Testis (tissue), 3 donors: ENCODE results near the gene OXCT1. TPM values are rescaled to one million over a fixed set of nuclear protein-coding genes. Genes with fewer than 3 reads are reported as not detected.

Source experiments
- DNase-seq: peaks from one replicate; pipeline ENCODE4 v3.0.0-alpha.2; 2019
- H3K27ac ChIP-seq, 2 donors: fragments of 200-600 bp; sonication (generic); one replicate each; pipeline ENCODE4 v1.5.1; 2019
- H3K27me3 ChIP-seq: fragments of 200-600 bp; sonication (generic); one replicate; pipeline ENCODE4 v1.5.1; 2019
- H3K36me3 ChIP-seq: fragments of 200-600 bp; sonication (generic); one replicate; pipeline ENCODE4 v1.5.1; 2017; ENCODE audit warnings: low read depth; ENCODE audit errors: missing control alignments
- H3K4me1 ChIP-seq: fragments of 200-600 bp; sonication (generic); one replicate; pipeline ENCODE4 v1.5.1; 2019
- H3K4me3 ChIP-seq, 2 donors: fragments of 200-600 bp; sonication (generic); one replicate each; pipeline ENCODE4 v1.5.1; 2017 to 2019
- H3K9me3 ChIP-seq: fragments of 200-600 bp; sonication (generic); one replicate; pipeline ENCODE4 v1.5.1; 2017
- CTCF ChIP-seq, 3 experiments: fragments of 450-650 bp in 2 of 3; fragments of 200-600 bp in 1 of 3; sonication (generic) in 1 of 3; IDR thresholded peaks; one replicate each; pipeline ENCODE4 v1.5.1; 2016 to 2019; ENCODE audit warnings: antibody characterized with exemption in 3 of 3, mild to moderate bottlenecking in 2 of 3, moderate library complexity in 1 of 3
- POLR2A ChIP-seq: fragments of 450-650 bp; IDR thresholded peaks from one replicate; pipeline ENCODE4 v1.6.1; 2017; ENCODE audit warnings: antibody characterized with exemption, mild to moderate bottlenecking, moderate library complexity
- WGBS, 2 donors: methylation state at CpG; one replicate each; pipeline ENCODE4 v1.1.5; 2018; 5-methylcytosine and 5-hydroxymethylcytosine counted together
- intact Hi-C: fragments of 100-400 bp; cut with DNase I; formaldehyde crosslinking; loops from one replicate; pipeline ENCODE4 v1.15.1; 2023; ENCODE audit warnings: low total_unique reads
- polyA plus RNA-seq: library from polyadenylated mRNA; stranded (reverse); fragments of 350-450 nt; fragmentation: Illumina TruSeq; extraction: RNeasy Lipid Tissue Mini Kit (QIAGEN cat#74804); gene quantifications from one replicate; pipeline ENCODE4 v1.2.3, GENCODE V29; 2014; ENCODE audit warnings: low read depth, low replicate concordance; ENCODE audit not compliant: insufficient read depth
- total RNA-seq, 2 donors: library from RNA; depleted of rRNA; stranded (reverse); fragments of >200 nt; gene quantifications; one replicate each; pipeline ENCODE4 v1.2.3, GENCODE V29; 2016

The OXCT1 gene
- total and polyA plus RNA-seq, 3 donors from 2014 or later = 11.7 to 22.7 (median 16.5) TPM

GRCh38 chr5:41808294-41808693, 61.9 kb downstream of the OXCT1 start:
- Histone ChIP-seq H3K4me1 (no peaks in the 10 kb centered on the region), H3K36me3 (no peaks in the 10 kb centered on the region), H3K27ac (no peak overlapping the region), H3K27me3 (no peaks in the 10 kb centered on the region), H3K4me3 (no peak overlapping the region), H3K9me3 (no peaks in the 10 kb centered on the region)
- 86 to 87% methylated on average over 3 of the region's 3 CpGs for WGBS, 2 donors
- intact Hi-C loops = no loop called here
- TF ChIP-seq POLR2A (no peak), CTCF (IDR thresholded peaks at IDR 0.05) (no peak)
- DNase-seq = no peak

GRCh38 chr5:41797662-41798061, 72.6 kb downstream of the OXCT1 start:
- Histone ChIP-seq H3K4me1 (no peaks in the 10 kb centered on the region), H3K27ac (no peak overlapping the region), H3K9me3 (no peaks in the 10 kb centered on the region), H3K36me3 (no peaks in the 10 kb centered on the region), H3K27me3 (no peaks in the 10 kb centered on the region), H3K4me3 (no peak overlapping the region)
- no peak for DNase-seq
- TF ChIP-seq CTCF (IDR thresholded peaks at IDR 0.05) = no peak
- no peak for TF ChIP-seq POLR2A
- intact Hi-C loops = no loop called here
- 95 to 99% methylated on average over 2 of the region's 2 CpGs for WGBS, 2 donors

- no peak for TF ChIP-seq CTCF (IDR thresholded peaks at IDR 0.05)
- no peak for TF ChIP-seq POLR2A
- H3K9me3 ChIP-seq = no peaks in the 10 kb centered on the region
- H3K27ac ChIP-seq = no peak overlapping the region
- no peak for DNase-seq
- H3K27me3 ChIP-seq = no peaks in the 10 kb centered on the region
- intact Hi-C loops = no loop called here
- no peak overlapping the region for H3K4me3 ChIP-seq
- no peaks in the 10 kb centered on the region for H3K36me3 ChIP-seq
- no peaks in the 10 kb centered on the region for H3K4me1 ChIP-seq
Measured at GRCh38 chr5:41796061-41796460, 74.2 kb downstream of the OXCT1 start.

GRCh38 chr5:41795125-41795524, 75.1 kb downstream of the OXCT1 start:
- no peak overlapping the region for H3K4me3 ChIP-seq
- TF ChIP-seq POLR2A = no peak
- no peak for TF ChIP-seq CTCF (IDR thresholded peaks at IDR 0.05)
- no peaks in the 10 kb centered on the region for H3K4me1 ChIP-seq
- intact Hi-C loops = no loop called here
- WGBS, 2 donors = 87 to 97% methylated on average over 6 of the region's 6 CpGs
- H3K9me3 ChIP-seq = no peaks in the 10 kb centered on the region
- no peaks in the 10 kb centered on the region for H3K27me3 ChIP-seq
- no peak overlapping the region for H3K27ac ChIP-seq
- no peaks in the 10 kb centered on the region for H3K36me3 ChIP-seq
- DNase-seq = no peak

GRCh38 chr5:41794471-41794870, 75.8 kb downstream of the OXCT1 start:
- no peak for DNase-seq
- Histone ChIP-seq H3K4me3 (no peak overlapping the region), H3K36me3 (no peaks in the 10 kb centered on the region), H3K27ac (no peak overlapping the region), H3K27me3 (no peaks in the 10 kb centered on the region), H3K4me1 (no peaks in the 10 kb centered on the region), H3K9me3 (no peaks in the 10 kb centered on the region)
- intact Hi-C loops = no loop called here
- TF ChIP-seq POLR2A (no peak), CTCF (IDR thresholded peaks at IDR 0.05) (no peak)
- WGBS, 2 donors = 26 to 37% methylated on average over 4 of the region's 4 CpGs
